ENCODE results near the gene LRRC26. TPM values are rescaled to one million over a fixed set of nuclear protein-coding genes. Genes with fewer than 3 reads are reported as not detected.

LRRC26 gene
- total RNA-seq, 1 experiment from 2014 or later: not detected

- intact Hi-C loops (cut with micrococcal nuclease): loop anchor here (1.0 to 2.0 kb wide), 2 partner anchors 38 to 51 kb away; partner anchors contain the start of genes RNF224 and TUBB4B
These were observed 19.7 kb upstream of the LRRC26 start for GRCh38 chr9:137189297-137190295.

DNA sequence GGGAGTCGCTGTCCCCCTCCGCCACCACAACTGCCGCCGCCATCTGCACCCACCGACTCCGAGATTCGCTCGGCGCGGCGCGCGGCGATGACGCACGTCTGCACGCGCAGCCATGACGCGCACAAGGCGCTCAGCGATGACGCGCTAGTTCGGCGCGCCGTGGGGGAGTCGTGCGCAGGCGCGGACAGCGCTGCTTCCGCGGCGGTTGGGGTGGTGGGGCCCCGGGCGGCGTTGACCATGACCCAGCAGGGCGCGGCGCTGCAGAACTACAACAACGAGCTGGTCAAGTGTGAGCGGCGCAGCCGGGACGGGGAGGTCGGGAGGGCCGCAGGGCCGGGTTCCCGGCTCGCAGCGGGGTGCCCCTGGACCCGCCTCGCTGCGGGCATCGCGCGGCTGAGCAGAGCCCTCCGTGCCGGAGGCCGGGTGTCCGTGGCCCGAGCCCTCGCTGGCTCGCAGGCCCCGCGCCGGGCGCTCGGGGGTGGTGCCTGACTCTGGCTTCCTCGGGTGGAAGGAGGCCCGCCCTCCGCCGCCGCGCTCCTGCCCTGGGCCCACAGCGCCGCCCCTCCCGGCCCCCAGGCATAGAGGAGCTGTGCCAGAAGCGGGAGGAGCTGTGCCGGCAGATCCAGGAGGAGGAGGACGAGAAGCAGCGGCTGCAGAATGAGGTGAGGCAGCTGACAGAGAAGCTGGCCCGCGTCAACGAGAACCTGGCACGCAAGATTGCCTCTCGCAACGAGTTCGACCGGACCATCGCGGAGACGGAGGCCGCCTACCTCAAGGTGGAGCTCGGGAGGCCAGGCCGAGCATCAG, 18.8 kb upstream of the LRRC26 start, which contains the start of the genes ANAPC2 and SSNA1:
Gene ANAPC2, minus strand, starts transcription at position 71 of the 807 bp plus-strand sequence. Its CDS starts 28 bp downstream, at position 43.
Gene SSNA1, plus strand, starts transcription at position 187 of the 807 bp plus-strand sequence. Its CDS starts 51 bp downstream, at position 238.
- peaks cover 10% of the 10 kb centered on the region for H3K4me1 Mint-ChIP-seq (ENCODE audit: insufficient read depth, unreplicated experiment)
- TF ChIP-seq, protein P1, sequence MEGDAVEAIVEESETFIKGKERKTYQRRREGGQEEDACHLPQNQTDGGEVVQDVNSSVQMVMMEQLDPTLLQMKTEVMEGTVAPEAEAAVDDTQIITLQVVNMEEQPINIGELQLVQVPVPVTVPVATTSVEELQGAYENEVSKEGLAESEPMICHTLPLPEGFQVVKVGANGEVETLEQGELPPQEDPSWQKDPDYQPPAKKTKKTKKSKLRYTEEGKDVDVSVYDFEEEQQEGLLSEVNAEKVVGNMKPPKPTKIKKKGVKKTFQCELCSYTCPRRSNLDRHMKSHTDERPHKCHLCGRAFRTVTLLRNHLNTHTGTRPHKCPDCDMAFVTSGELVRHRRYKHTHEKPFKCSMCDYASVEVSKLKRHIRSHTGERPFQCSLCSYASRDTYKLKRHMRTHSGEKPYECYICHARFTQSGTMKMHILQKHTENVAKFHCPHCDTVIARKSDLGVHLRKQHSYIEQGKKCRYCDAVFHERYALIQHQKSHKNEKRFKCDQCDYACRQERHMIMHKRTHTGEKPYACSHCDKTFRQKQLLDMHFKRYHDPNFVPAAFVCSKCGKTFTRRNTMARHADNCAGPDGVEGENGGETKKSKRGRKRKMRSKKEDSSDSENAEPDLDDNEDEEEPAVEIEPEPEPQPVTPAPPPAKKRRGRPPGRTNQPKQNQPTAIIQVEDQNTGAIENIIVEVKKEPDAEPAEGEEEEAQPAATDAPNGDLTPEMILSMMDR (IDR thresholded peaks at IDR 0.05; ENCODE audit: unreplicated experiment): peak; percentile 25
- CTCF ChIA-PET: interaction anchor here (0.6 to 2.4 kb wide), 15 partner anchors 12 to 159 kb away, joined by 3 to 11 read pairs (median 3); partner anchors contain the start of genes CYSRT1, NDOR1, RNF224 and TMEM203
- no peaks in the 10 kb centered on the region for H3K9me3 Mint-ChIP-seq (ENCODE audit: unreplicated experiment)
- H3K27me3 Mint-ChIP-seq (ENCODE audit: insufficient read depth, unreplicated experiment): no peaks in the 10 kb centered on the region
- peaks cover 20% of the 10 kb centered on the region for H3K36me3 Mint-ChIP-seq (ENCODE audit: insufficient read depth, unreplicated experiment)
- peak; percentile 91 for DNase-seq (ENCODE audit: unreplicated experiment)
- intact Hi-C loops (cut with micrococcal nuclease): loop anchor here (1.0 to 2.0 kb wide), 2 partner anchors 39 to 52 kb away; partner anchors contain the start of genes RNF224 and TUBB4B
- BruUV-seq (replicated peaks): no TSS peak
- POLR2A ChIA-PET: interaction anchor here (0.6 to 3.7 kb wide), 30 partner anchors 7 to 1069 kb away, joined by 3 to 57 read pairs (median 4); partner anchors contain the start of genes CYSRT1, LRRC26, MAN1B1 and NDOR1
- peak within 1 kb of the TSS; percentile 95 for H3K27ac Mint-ChIP-seq (ENCODE audit: low read depth, unreplicated experiment)
- peak within 1 kb of the TSS; percentile 94 for H3K4me3 Mint-ChIP-seq (ENCODE audit: unreplicated experiment)

More at GRCh38 chr9:137189297-137190295, 19.7 kb upstream of the LRRC26 start:
- Mint-ChIP-seq H3K27me3 (ENCODE audit: insufficient read depth, unreplicated experiment) (no peaks in the 10 kb centered on the region), H3K4me3 (ENCODE audit: unreplicated experiment) (peak overlapping the region; percentile 94), H3K27ac (ENCODE audit: low read depth, unreplicated experiment) (peak overlapping the region; percentile 95), H3K9me3 (ENCODE audit: unreplicated experiment) (no peaks in the 10 kb centered on the region), H3K36me3 (ENCODE audit: insufficient read depth, unreplicated experiment) (peaks cover 20% of the 10 kb centered on the region), H3K4me1 (ENCODE audit: insufficient read depth, unreplicated experiment) (peaks cover 10% of the 10 kb centered on the region)
- BruUV-seq (replicated peaks): TSS peak; percentile 87
- TF ChIP-seq, protein P1 (IDR thresholded peaks at IDR 0.05; ENCODE audit: unreplicated experiment): no peak
- no peak for DNase-seq (ENCODE audit: unreplicated experiment)
- ChIA-PET POLR2A (interaction anchor here (0.6 to 3.7 kb wide), 28 partner anchors 8 to 599 kb away, joined by 3 to 57 read pairs (median 4); partner anchors contain the start of genes CYSRT1, LRRC26, MAN1B1 and NDOR1), CTCF (interaction anchor here (0.6 to 2.4 kb wide), 15 partner anchors 11 to 160 kb away, joined by 3 to 11 read pairs (median 3); partner anchors contain the start of genes CYSRT1, RNF224 and TPRN)

DNA sequence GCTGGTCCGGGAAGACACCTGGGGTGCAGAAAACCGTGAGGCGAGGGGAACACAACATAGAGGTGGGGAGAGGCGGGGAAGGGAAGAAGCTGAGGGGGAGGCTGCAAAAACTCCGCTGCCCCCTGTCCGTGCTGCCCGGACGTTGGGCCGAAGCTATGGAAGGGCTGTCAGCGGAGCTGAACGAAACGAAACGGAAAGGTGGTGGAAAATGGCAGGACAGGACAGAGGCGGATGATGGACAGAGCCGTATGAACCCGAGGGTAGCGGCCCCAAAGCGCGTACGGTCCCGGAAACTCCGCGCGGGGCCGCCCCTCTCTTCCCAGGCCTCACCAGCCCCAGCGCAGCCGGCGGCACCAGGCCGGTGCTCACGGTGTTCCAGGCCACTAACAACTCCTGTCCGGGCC, 18.2 kb upstream of the LRRC26 start:
- Mint-ChIP-seq H3K4me3 (ENCODE audit: unreplicated experiment) (peak overlapping the region; percentile 94), H3K9me3 (ENCODE audit: unreplicated experiment) (no peaks in the 10 kb centered on the region), H3K4me1 (ENCODE audit: insufficient read depth, unreplicated experiment) (peaks cover 10% of the 10 kb centered on the region), H3K27me3 (ENCODE audit: insufficient read depth, unreplicated experiment) (no peaks in the 10 kb centered on the region), H3K36me3 (ENCODE audit: insufficient read depth, unreplicated experiment) (peaks cover 26% of the 10 kb centered on the region), H3K27ac (ENCODE audit: low read depth, unreplicated experiment) (peak overlapping the region; percentile 95)
- DNase-seq (ENCODE audit: unreplicated experiment): no peak
- intact Hi-C loops (cut with micrococcal nuclease): loop anchor here (2.0 kb wide), 1 partner anchor 53 kb away; the partner anchor contains the start of gene TUBB4B
- no TSS peak for BruUV-seq (replicated peaks)
- POLR2A ChIA-PET: interaction anchor here (0.6 to 3.7 kb wide), 20 partner anchors 10 to 1069 kb away, joined by 3 to 57 read pairs (median 6); partner anchors contain the start of genes CYSRT1, GRIN1, MAN1B1 and NDOR1
- CTCF ChIA-PET: interaction anchor here (0.6 to 2.4 kb wide), 6 partner anchors 17 to 96 kb away, joined by 3 to 11 read pairs (median 4); partner anchors contain the start of genes NDOR1, RNF224 and TMEM203
- TF ChIP-seq, protein P1 (IDR thresholded peaks at IDR 0.05; ENCODE audit: unreplicated experiment): no peak
